Effector CD4-positive, alpha-beta T cell (primary cell): ENCODE measurements around the gene TMEM205.
"Not testable (repeated sequence)": the region's sequence is repeated elsewhere in the genome, so short reads cannot be mapped to it uniquely, and the experiment has no call there.

ENCODE experiments used
- DNase-seq: peaks from one replicate; pipeline ENCODE4 v3.0.0-alpha.2; 2020

Gene TMEM205

GRCh38 chr19:11373166-11373884 is 27.3 kb upstream of the TMEM205 start:
- DNase-seq: no peak

- no peak for DNase-seq
Measured at GRCh38 chr19:11370744-11371143, 24.7 kb upstream of the TMEM205 start.

GRCh38 chr19:11367528-11367927 is 21.5 kb upstream of the TMEM205 start:
- no peak for DNase-seq

- no peak for DNase-seq
Measured at GRCh38 chr19:11365557-11366117, 19.6 kb upstream of the TMEM205 start.

- no peak for DNase-seq
Measured at GRCh38 chr19:11364935-11365334, 18.9 kb upstream of the TMEM205 start.

- DNase-seq: no peak
Measured at GRCh38 chr19:11364296-11364904, 18.3 kb upstream of the TMEM205 start.

GRCh38 chr19:11363881-11364280 is 17.8 kb upstream of the TMEM205 start:
- no peak for DNase-seq

- DNase-seq: no peak
Measured at GRCh38 chr19:11361771-11362731, 16.0 kb upstream of the TMEM205 start.

GRCh38 chr19:11361037-11361770 is 15.1 kb upstream of the TMEM205 start:
- DNase-seq: no peak

- no peak for DNase-seq
Measured at GRCh38 chr19:11359421-11359820, 13.4 kb upstream of the TMEM205 start.

- no peak for DNase-seq
Measured at GRCh38 chr19:11356676-11357550, 10.8 kb upstream of the TMEM205 start.

- DNase-seq: no peak
Measured at GRCh38 chr19:11356074-11356397, 10.0 kb upstream of the TMEM205 start.

- DNase-seq: peak; percentile 76
Measured at GRCh38 chr19:11355160-11356073, 9.3 kb upstream of the TMEM205 start, which contains the start of gene PLPPR2. TSS of gene PLPPR2 (plus strand) at chr19:11355432. CDS start at chr19:11357674, 2,242 bp downstream.

- not testable (repeated sequence) for DNase-seq
Measured at GRCh38 chr19:11354102-11354501, 8.0 kb upstream of the TMEM205 start.

GRCh38 chr19:11349171-11349570 is 3.1 kb upstream of the TMEM205 start:
- DNase-seq: no peak

- DNase-seq: no peak
Measured at GRCh38 chr19:11347546-11348039, 1.5 kb upstream of the TMEM205 start.

- DNase-seq: no peak
Measured at GRCh38 chr19:11345122-11345803, 805 bp downstream of the TMEM205 start.

GRCh38 chr19:11342429-11342828 is 3.6 kb downstream of the TMEM205 start:
- no peak for DNase-seq

- not testable (repeated sequence) for DNase-seq
Measured at GRCh38 chr19:11340099-11340467, 6.0 kb downstream of the TMEM205 start.
